Esophagus muscularis mucosa (tissue), 4 donors: Measurements from ENCODE around the gene IPCEF1. TPM values are rescaled to one million over a fixed set of nuclear protein-coding genes. Genes with fewer than 3 reads are reported as not detected.
"Not testable (repeated sequence)": the region's sequence is repeated elsewhere in the genome, so short reads cannot be mapped to it uniquely, and the experiment has no call there.

Source experiments
- DNase-seq: peaks from one replicate; pipeline ENCODE4 v3.0.0-alpha.2; 2017; ENCODE audit errors: extremely low spot score
- H3K27ac ChIP-seq, 4 donors: fragments of 200-600 bp; sonication (generic); replicated peaks in 1 of 4; 1 replicate in 3 of 4; 2 replicates in 1 of 4; pipeline ENCODE4 v1.5.1; 2016 to 2019; ENCODE audit warnings: mild to moderate bottlenecking in 1 of 4
- H3K27me3 ChIP-seq, 4 donors: fragments of 200-600 bp; sonication (generic); one replicate each; pipeline versions ENCODE4 v1.5.1 to v1.6.0; 2016 to 2019
- H3K36me3 ChIP-seq, 4 donors: fragments of 200-600 bp; sonication (generic); one replicate each; pipeline ENCODE4 v1.5.1; 2016 to 2019
- H3K4me1 ChIP-seq, 4 donors: fragments of 200-600 bp; sonication (generic); one replicate each; pipeline ENCODE4 v1.5.1; 2016 to 2019
- H3K4me3 ChIP-seq, 4 donors: fragments of 200-600 bp; sonication (generic); 1 replicate in 2 of 4; 2 replicates in 2 of 4; pipeline ENCODE4 v1.5.1; 2016 to 2019; ENCODE audit warnings: mild to moderate bottlenecking in 4 of 4, moderate library complexity in 1 of 4
- H3K9me3 ChIP-seq, 4 donors: fragments of 200-600 bp; sonication (generic); 1 replicate in 3 of 4; 2 replicates in 1 of 4; pipeline ENCODE4 v1.5.1; 2016 to 2019
- EP300 ChIP-seq: sonication (generic); formaldehyde crosslinking; IDR thresholded peaks from one replicate; pipeline ENCODE4 v1.6.1; 2017; ENCODE audit warnings: antibody characterized with exemption
- POLR2A ChIP-seq: fragments of 450-650 bp; IDR thresholded peaks from one replicate; pipeline ENCODE4 v1.6.1; 2017; ENCODE audit warnings: antibody characterized with exemption, moderate library complexity, mild to moderate bottlenecking, low read depth
- POLR2AphosphoS5 ChIP-seq, 2 donors: sonication (generic); formaldehyde crosslinking; IDR thresholded peaks; one replicate each; pipeline ENCODE4 v1.6.1; 2017; ENCODE audit warnings: antibody characterized with exemption in 2 of 2
- WGBS: methylation state at CpG from one replicate; pipeline ENCODE4 v1.1.5; 2018; 5-methylcytosine and 5-hydroxymethylcytosine counted together
- intact Hi-C: fragments of 100-400 bp; cut with DNase I; formaldehyde crosslinking; loops from one replicate; pipeline ENCODE4 v1.15.1; 2023
- total RNA-seq, 4 donors: library from RNA; depleted of rRNA; stranded (reverse); fragments of >200 nt; gene quantifications; one replicate each; pipeline versions ENCODE4 v1.1.0 to v1.2.1, GENCODE V29; 2016
- TF ChIP-seq, protein P1 (sequence below), 3 experiments: fragments of 200-600 bp in 2 of 3; fragments of 450-650 bp in 1 of 3; sonication (generic) in 2 of 3; IDR thresholded peaks; one replicate each; pipeline ENCODE4 v1.5.1; 2017 to 2019; ENCODE audit warnings: antibody characterized with exemption in 3 of 3, mild to moderate bottlenecking in 2 of 3, moderate library complexity in 1 of 3

Gene IPCEF1
- total RNA-seq, 4 donors from 2014 or later = 0.63 to 2.7 (median 1.2) TPM

DNA sequence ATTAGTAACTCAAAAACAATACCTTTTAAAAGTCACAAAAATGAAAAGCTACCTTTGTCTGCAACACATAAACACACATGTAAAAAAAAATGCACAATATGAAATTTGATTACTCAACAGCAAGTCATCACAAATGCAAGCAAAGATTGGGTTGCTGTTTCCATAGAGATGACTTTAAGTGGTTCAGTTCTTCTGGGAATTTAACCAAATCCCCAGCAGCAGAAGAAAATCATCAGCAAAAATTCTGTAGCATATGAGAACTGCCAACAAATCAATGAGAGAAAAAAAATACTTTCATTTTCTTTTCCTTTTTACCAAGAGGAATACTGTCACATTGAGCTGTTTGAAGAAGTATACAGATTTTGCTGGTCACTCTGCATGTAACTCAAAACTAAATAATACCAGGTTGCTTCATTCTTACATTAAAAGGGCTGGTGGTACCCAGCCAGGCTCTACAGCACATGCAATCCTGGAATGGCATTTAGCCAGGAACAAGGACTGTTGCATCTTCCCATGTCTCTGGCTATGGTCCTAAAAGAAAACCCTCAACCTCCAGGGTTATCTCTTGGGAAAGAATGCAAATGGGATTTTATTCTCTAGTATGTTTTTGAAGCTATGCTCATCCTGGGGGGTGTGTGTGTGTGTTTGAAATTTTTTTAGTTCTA is 159.3 kb downstream of the IPCEF1 start:
- no peaks in the 10 kb centered on the region for H3K27me3 ChIP-seq
- no peak for TF ChIP-seq POLR2AphosphoS5 (IDR thresholded peaks at IDR 0.05)
- TF ChIP-seq, protein P1, sequence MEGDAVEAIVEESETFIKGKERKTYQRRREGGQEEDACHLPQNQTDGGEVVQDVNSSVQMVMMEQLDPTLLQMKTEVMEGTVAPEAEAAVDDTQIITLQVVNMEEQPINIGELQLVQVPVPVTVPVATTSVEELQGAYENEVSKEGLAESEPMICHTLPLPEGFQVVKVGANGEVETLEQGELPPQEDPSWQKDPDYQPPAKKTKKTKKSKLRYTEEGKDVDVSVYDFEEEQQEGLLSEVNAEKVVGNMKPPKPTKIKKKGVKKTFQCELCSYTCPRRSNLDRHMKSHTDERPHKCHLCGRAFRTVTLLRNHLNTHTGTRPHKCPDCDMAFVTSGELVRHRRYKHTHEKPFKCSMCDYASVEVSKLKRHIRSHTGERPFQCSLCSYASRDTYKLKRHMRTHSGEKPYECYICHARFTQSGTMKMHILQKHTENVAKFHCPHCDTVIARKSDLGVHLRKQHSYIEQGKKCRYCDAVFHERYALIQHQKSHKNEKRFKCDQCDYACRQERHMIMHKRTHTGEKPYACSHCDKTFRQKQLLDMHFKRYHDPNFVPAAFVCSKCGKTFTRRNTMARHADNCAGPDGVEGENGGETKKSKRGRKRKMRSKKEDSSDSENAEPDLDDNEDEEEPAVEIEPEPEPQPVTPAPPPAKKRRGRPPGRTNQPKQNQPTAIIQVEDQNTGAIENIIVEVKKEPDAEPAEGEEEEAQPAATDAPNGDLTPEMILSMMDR (IDR thresholded peaks at IDR 0.05) = no peak
- no peak for TF ChIP-seq POLR2A
- no peak for TF ChIP-seq EP300
- intact Hi-C loops = no loop called here
- H3K9me3 ChIP-seq = no peaks in the 10 kb centered on the region
- no peak for DNase-seq
- H3K4me3 ChIP-seq = no peak overlapping the region
- H3K4me1 ChIP-seq = peaks cover 0 to 12% (median 7%) of the 10 kb centered on the region in 4 donors
- H3K27ac ChIP-seq = no peak overlapping the region
- H3K36me3 ChIP-seq = no peaks in the 10 kb centered on the region

DNA sequence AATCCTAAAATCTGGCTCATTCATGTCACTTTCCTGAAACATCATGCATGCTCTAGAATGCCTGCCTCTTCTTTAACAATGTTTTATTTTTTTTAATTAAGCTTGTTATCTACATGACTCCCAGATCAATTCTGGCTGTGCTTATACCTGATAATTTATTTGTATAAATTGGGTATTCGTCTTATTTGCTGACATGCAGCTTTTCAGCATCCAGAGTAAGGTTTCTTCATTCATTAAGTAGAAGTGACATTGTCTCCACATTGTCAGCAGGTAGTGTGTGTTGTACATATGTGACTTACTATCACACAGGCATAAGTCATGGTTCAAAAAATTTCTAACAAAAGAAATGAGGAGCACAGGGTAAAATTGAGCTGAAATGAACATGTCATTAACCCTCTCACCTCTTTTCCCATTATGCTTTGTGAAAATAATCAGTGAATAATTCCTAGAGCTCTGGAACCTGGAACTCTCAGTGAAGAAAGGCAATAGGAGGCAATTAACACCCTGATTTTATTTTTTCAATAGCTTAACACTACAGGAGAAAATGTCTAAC is 160.2 kb downstream of the IPCEF1 start:
- no peak overlapping the region for H3K4me3 ChIP-seq
- H3K36me3 ChIP-seq = no peaks in the 10 kb centered on the region
- WGBS = 71% methylated on average over 1 of the region's 1 CpG
- no peak for DNase-seq
- no peak overlapping the region for H3K27ac ChIP-seq
- H3K27me3 ChIP-seq = no peaks in the 10 kb centered on the region
- no peak for TF ChIP-seq POLR2A
- intact Hi-C loops = no loop called here
- peaks cover 0 to 12% (median 7%) of the 10 kb centered on the region in 4 donors for H3K4me1 ChIP-seq
- H3K9me3 ChIP-seq = no peaks in the 10 kb centered on the region

DNA sequence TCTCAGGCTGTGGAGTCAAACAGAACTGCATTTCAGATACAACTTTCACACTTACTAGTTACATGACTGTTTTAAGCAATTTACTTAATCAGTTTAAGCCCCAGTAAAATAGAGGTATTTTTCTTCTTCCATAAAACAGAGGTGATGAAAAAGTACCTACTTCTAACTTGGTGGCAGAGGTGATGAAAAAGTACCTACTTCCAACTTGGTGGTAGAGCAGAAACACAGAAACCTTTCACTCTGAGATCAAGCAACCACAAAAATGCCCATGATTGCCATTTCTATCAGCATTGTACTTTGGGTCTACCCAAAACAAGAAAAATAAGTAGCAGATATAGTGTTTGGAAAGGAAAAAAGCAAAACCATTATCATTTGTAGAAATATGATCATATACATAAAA is 168.9 kb downstream of the IPCEF1 start:
- H3K9me3 ChIP-seq = peaks cover 0 to 11% (median 1%) of the 10 kb centered on the region in 4 donors
- H3K4me3 ChIP-seq = no peak overlapping the region
- DNase-seq = no peak
- no peaks in the 10 kb centered on the region for H3K4me1 ChIP-seq
- no peak overlapping the region for H3K27ac ChIP-seq
- intact Hi-C loops = no loop called here
- H3K36me3 ChIP-seq = no peaks in the 10 kb centered on the region
- TF ChIP-seq EP300 = no peak
- TF ChIP-seq POLR2A = no peak
- TF ChIP-seq, protein P1 (IDR thresholded peaks at IDR 0.05) = no peak
- TF ChIP-seq POLR2AphosphoS5 (IDR thresholded peaks at IDR 0.05) = no peak
- no peaks in the 10 kb centered on the region for H3K27me3 ChIP-seq

DNA sequence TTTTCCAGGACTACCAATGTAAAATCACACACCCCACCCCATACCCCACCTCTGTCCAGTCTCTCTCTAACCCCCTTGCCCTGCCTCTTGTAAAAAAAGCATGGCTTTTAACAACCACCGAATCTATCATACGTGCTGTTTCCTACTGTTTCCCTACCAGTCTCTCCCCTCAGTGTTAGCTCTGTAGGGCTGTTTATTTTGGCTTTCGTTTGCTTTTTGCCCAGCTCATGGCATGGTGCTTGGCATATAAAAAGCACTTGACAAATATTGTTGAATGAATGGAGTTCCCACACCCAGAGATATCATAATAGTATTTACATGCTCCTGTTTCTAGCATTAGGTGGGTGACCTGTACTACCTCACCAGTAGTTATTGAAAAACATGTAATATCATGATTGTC is 169.4 kb downstream of the IPCEF1 start:
- no peaks in the 10 kb centered on the region for H3K36me3 ChIP-seq
- no peak for TF ChIP-seq POLR2A
- TF ChIP-seq EP300 = no peak
- no peak for TF ChIP-seq POLR2AphosphoS5 (IDR thresholded peaks at IDR 0.05)
- TF ChIP-seq, protein P1 (IDR thresholded peaks at IDR 0.05) = no peak
- WGBS = 85% methylated on average over 3 of the region's 3 CpGs
- no peak overlapping the region for H3K27ac ChIP-seq
- no peaks in the 10 kb centered on the region for H3K27me3 ChIP-seq
- intact Hi-C loops = no loop called here
- H3K9me3 ChIP-seq = peaks cover 0 to 12% (median 2%) of the 10 kb centered on the region in 4 donors
- no peak overlapping the region for H3K4me3 ChIP-seq
- no peaks in the 10 kb centered on the region for H3K4me1 ChIP-seq
- DNase-seq = no peak

DNA sequence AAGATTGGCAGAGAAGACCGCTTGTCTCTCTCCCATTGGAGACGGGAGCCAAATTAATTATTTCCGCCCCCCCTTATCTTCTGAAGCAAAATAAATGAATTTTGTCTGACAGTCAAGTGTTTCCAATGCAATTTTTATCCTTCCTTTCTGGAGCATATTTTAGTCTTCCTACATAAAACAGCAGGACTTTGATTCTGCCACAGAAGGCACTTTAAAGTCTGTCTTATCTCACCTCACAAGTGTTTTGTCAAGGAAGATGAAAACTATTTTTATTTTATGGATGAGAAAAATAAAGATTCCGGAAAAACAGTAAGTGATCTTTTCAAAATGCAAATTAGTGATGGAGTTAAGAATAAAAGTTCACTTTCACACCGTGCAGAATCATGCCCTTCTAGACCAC is 177.2 kb downstream of the IPCEF1 start:
- H3K27me3 ChIP-seq = no peaks in the 10 kb centered on the region
- no peaks in the 10 kb centered on the region for H3K4me1 ChIP-seq
- H3K27ac ChIP-seq = no peak overlapping the region
- H3K36me3 ChIP-seq = no peaks in the 10 kb centered on the region
- TF ChIP-seq POLR2A (no peak), EP300 (no peak), POLR2AphosphoS5 (IDR thresholded peaks at IDR 0.05) (no peak)
- TF ChIP-seq, protein P1 (IDR thresholded peaks at IDR 0.05) = no peak
- intact Hi-C loops = no loop called here
- H3K4me3 ChIP-seq = no peak overlapping the region
- DNase-seq = no peak
- WGBS = 69% methylated on average over 5 of the region's 5 CpGs
- peaks cover 0 to 12% (median 2%) of the 10 kb centered on the region in 4 donors for H3K9me3 ChIP-seq

DNA sequence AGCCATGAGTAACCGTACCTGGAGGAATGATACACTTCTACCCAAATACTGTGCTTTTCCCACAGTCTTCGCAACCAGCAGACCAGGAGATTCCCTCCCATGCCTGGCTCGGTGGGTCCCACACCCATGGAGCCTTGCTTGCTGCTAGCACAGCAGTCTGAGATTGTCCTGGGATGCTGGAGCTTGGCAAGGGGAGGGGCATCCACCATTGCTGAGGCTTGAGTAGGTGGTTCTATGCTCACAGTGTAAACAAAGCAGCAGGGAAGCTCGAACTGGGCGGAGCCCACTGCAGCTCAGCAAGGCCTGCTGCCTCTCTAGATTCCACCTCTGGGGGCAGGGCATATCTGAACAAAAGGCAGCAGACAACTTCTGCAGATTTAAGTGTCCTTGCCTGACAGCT is 184.2 kb downstream of the IPCEF1 start:
- intact Hi-C loops, DNase-seq: not testable (repeated sequence)
- 87% methylated on average over 5 of the region's 5 CpGs for WGBS

More for the DNA sequence above, 184.2 kb downstream of the IPCEF1 start:
- not testable (repeated sequence) for H3K27ac ChIP-seq, H3K36me3 ChIP-seq, H3K4me1 ChIP-seq, H3K9me3 ChIP-seq, H3K4me3 ChIP-seq, H3K27me3 ChIP-seq
